ENCODE results near the gene APOL5.
"Not testable (repeated sequence)": the region's sequence is repeated elsewhere in the genome, so short reads cannot be mapped to it uniquely, and the experiment has no call there.

APOL5 gene

DNA sequence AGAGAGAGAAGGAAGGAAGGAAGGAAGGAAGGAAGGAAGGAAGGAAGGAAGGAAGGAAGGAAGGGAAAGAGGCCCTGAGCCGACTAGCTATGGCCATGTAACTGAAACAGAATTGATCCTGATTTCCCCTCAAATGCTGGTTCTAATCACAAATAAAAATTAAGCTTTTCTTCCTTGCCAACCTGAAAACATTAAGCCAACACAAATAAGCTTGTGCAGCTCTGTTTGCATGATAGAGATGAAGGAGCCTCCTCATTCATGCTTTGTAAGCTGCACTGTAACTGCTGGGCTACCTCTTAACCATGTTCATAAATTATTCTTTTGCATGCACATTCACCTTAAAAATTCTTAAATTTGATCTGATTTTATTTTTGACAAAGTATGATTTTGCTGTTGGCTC lies 27.7 kb upstream of the APOL5 start:
- Histone ChIP-seq H3K9ac (no peak overlapping the region), H3K4me3 (IDR thresholded peaks at IDR 0.05; ENCODE audit: insufficient read depth, low read depth, low read length) (no peak overlapping the region), H2AFZ (ENCODE audit: low read depth) (no peak overlapping the region), H3K79me2 (ENCODE audit: insufficient read depth, low read depth) (no peaks in the 10 kb centered on the region), H4K20me1 (ENCODE audit: insufficient read depth) (no peaks in the 10 kb centered on the region), H3K4me1 (ENCODE audit: low read depth, poor library complexity, severe bottlenecking) (no peaks in the 10 kb centered on the region), H3K27me3 (ENCODE audit: insufficient read depth, low read depth) (no peaks in the 10 kb centered on the region), H3K4me2 (no peak overlapping the region), H3K36me3 (ENCODE audit: insufficient read depth) (no peaks in the 10 kb centered on the region), H3K27ac (no peak overlapping the region)
- TF ChIP-seq, protein P1, sequence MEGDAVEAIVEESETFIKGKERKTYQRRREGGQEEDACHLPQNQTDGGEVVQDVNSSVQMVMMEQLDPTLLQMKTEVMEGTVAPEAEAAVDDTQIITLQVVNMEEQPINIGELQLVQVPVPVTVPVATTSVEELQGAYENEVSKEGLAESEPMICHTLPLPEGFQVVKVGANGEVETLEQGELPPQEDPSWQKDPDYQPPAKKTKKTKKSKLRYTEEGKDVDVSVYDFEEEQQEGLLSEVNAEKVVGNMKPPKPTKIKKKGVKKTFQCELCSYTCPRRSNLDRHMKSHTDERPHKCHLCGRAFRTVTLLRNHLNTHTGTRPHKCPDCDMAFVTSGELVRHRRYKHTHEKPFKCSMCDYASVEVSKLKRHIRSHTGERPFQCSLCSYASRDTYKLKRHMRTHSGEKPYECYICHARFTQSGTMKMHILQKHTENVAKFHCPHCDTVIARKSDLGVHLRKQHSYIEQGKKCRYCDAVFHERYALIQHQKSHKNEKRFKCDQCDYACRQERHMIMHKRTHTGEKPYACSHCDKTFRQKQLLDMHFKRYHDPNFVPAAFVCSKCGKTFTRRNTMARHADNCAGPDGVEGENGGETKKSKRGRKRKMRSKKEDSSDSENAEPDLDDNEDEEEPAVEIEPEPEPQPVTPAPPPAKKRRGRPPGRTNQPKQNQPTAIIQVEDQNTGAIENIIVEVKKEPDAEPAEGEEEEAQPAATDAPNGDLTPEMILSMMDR (conservative IDR thresholded peaks at IDR 0.05; ENCODE audit: low read depth, low read length): no peak

DNA sequence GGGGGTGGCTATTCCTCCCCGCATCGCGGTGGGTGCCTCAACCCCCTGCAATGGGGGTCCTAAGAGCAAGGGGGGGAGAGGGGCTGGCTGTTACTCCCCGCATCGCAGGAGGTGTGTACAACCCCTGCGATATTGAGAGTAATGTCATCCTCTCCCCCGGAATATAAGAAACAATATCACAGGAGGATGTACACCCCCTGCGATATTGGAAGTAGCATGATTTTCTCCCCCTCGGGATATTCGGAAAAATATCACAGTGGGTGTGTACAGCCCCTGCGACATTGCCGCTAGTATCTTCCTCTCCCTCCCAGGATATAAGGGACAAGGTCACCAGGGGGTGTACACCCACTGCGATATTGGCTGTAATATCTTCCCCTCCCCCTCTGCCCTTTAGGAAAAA lies 22.5 kb upstream of the APOL5 start:
- H3K27me3 ChIP-seq (ENCODE audit: insufficient read depth, low read depth): no peaks in the 10 kb centered on the region
- no peaks in the 10 kb centered on the region for H3K4me1 ChIP-seq (ENCODE audit: low read depth, poor library complexity, severe bottlenecking)
- H3K27ac ChIP-seq: no peak overlapping the region
- H4K20me1 ChIP-seq (ENCODE audit: insufficient read depth): no peaks in the 10 kb centered on the region
- no peak overlapping the region for H3K4me3 ChIP-seq (IDR thresholded peaks at IDR 0.05; ENCODE audit: insufficient read depth, low read depth, low read length)
- H3K9ac ChIP-seq: no peak overlapping the region
- no peak overlapping the region for H2AFZ ChIP-seq (ENCODE audit: low read depth)
- H3K36me3 ChIP-seq (ENCODE audit: insufficient read depth): no peaks in the 10 kb centered on the region
- no peak overlapping the region for H3K4me2 ChIP-seq
- TF ChIP-seq, protein P1 (conservative IDR thresholded peaks at IDR 0.05; ENCODE audit: low read depth, low read length): no peak
- no peaks in the 10 kb centered on the region for H3K79me2 ChIP-seq (ENCODE audit: insufficient read depth, low read depth)

DNA sequence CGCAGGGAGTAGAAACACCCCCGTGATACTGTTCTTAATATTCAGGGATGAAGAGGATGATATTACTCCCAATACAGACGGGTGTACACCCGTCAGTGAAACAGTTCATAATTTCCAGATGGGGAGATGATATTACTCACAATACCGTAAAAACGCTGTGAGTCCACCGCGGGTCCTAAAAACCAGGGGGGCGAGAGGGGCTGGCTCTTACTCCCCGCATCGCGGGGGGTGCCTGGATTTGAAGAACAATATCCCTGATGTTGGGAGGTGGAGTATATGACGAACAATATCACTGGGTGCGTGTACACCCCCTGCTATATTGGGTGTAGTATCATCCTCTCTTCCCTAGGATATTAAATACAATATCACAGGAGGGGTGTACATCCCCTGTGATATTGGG lies 20.5 kb upstream of the APOL5 start:
- Histone ChIP-seq H3K4me3 (IDR thresholded peaks at IDR 0.05; ENCODE audit: insufficient read depth, low read depth, low read length) (no peak overlapping the region), H3K9ac (no peak overlapping the region), H3K4me2 (no peak overlapping the region), H3K27ac (no peak overlapping the region), H3K36me3 (ENCODE audit: insufficient read depth) (no peaks in the 10 kb centered on the region), H4K20me1 (ENCODE audit: insufficient read depth) (no peaks in the 10 kb centered on the region), H2AFZ (ENCODE audit: low read depth) (no peak overlapping the region), H3K79me2 (ENCODE audit: insufficient read depth, low read depth) (no peaks in the 10 kb centered on the region), H3K4me1 (ENCODE audit: low read depth, poor library complexity, severe bottlenecking) (no peaks in the 10 kb centered on the region), H3K27me3 (ENCODE audit: insufficient read depth, low read depth) (no peaks in the 10 kb centered on the region)
- TF ChIP-seq, protein P1 (conservative IDR thresholded peaks at IDR 0.05; ENCODE audit: low read depth, low read length): no peak

DNA sequence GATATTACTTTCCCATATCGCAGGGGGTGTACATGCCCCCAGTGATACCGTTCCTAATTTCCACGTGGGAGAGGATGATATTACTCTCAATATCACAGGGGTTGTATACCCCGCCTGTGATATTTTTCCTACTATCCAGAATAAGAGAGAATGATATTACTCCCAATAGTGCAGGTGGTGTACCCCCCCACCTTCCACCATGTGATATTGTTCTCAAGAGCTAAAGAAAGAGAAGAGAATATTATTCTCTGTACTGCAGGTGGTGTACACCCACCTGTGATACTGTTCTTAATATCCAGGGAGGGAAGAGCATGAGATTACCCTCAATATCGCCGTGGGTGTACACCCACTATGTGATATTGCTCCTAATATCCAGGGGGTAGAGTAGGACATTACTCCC lies 17.8 kb upstream of the APOL5 start:
- not testable (repeated sequence) for H3K79me2 ChIP-seq (ENCODE audit: insufficient read depth, low read depth); H3K27me3 ChIP-seq (ENCODE audit: insufficient read depth, low read depth); H3K4me2 ChIP-seq; H3K9ac ChIP-seq; H3K4me3 ChIP-seq (IDR thresholded peaks at IDR 0.05; ENCODE audit: insufficient read depth, low read depth, low read length); H2AFZ ChIP-seq (ENCODE audit: low read depth); H4K20me1 ChIP-seq (ENCODE audit: insufficient read depth); H3K27ac ChIP-seq; H3K4me1 ChIP-seq (ENCODE audit: low read depth, poor library complexity, severe bottlenecking); H3K36me3 ChIP-seq (ENCODE audit: insufficient read depth)

DNA sequence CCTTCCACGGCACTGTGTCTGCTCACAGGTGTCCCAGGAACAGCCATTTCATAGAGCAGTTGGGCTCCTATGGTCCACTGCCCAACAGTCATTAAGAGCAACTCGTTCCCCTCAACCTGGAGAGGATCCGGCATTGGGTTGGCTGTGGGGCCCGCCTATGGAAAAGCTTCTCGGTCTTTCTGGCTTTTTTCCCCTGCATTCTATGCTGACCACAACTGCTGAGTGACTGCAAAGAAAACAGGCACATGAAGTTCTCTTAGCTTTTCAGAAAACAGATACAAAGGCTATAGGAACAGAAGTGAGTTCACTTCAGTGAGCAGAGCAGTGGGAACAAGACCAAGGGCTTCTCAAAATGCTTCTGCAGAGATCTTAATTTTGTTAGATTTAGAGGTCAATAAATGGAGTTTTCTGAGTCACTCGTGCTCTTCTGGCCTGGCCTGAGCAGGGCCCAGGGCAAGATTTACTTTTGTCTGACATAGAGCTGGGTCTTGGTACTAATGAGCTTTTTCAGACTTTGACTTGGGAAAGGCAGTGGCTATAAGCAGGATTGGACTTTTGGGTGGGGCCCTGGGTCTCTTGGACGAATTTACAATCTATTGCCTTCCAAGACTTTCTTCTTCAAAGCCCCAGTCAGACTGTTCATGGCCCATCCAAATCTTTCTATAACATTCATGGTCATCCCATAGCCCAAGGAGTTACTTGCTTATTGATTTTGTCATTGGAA lies 13.6 kb upstream of the APOL5 start:
- H2AFZ ChIP-seq (ENCODE audit: low read depth): no peak overlapping the region
- no peaks in the 10 kb centered on the region for H3K36me3 ChIP-seq (ENCODE audit: insufficient read depth)
- TF ChIP-seq, protein P1 (conservative IDR thresholded peaks at IDR 0.05; ENCODE audit: low read depth, low read length): no peak

More for the DNA sequence above, 13.6 kb upstream of the APOL5 start:
- no peak overlapping the region for H3K9ac ChIP-seq
- no peak overlapping the region for H3K27ac ChIP-seq
- H3K4me3 ChIP-seq (IDR thresholded peaks at IDR 0.05; ENCODE audit: insufficient read depth, low read depth, low read length): no peak overlapping the region
- no peaks in the 10 kb centered on the region for H3K27me3 ChIP-seq (ENCODE audit: insufficient read depth, low read depth)
- H3K4me2 ChIP-seq: no peak overlapping the region
- H4K20me1 ChIP-seq (ENCODE audit: insufficient read depth): no peaks in the 10 kb centered on the region
- H3K4me1 ChIP-seq (ENCODE audit: low read depth, poor library complexity, severe bottlenecking): no peaks in the 10 kb centered on the region
- H3K79me2 ChIP-seq (ENCODE audit: insufficient read depth, low read depth): no peaks in the 10 kb centered on the region

All from KMS-11 (cell line).